ENCODE data around the gene UACA.
A peak's percentile ranks its signal among the peaks of the same experiment; 100 is the strongest.

The UACA gene

DNA sequence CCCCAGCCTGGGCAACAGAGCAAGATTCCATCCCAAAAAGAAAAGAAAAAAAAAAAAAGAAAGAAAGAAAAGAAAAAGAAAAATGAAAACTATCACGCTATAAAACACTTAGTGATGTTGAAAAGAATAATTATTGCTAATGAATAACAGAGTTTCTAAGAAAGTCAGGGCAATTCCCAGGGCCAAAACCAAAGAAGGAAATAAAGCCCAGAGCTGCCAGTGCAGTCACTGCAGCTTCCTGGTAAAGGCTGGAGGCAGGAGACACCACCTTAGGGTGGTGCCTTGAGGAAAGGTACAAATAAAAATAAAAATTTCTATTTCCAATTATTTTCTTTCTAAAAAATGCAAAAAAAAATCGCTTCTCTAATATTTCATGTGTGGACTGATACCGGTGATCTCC is 19.7 kb upstream of the UACA start:
- DNase-seq (ENCODE audit: low spot score): no peak

DNA sequence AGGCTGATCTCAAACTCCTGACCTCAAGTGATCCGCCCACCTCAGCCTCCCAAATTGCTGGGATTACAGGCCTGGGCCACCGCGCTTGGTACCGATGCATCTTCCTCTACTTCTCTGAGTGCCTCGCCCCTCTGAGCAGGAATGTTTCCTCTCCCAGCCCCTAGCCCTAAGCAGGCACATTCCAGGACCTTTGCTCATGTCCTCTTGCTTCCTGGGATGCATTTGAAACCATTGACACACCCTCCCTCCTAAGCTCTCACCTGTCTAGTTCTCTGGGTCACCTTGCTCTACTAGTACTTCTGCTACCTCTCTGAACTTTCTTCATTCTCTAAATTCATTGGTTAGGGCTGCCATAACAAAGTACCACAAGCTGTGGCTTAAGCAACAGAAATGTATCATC is 17.9 kb upstream of the UACA start:
- DNase-seq (ENCODE audit: low spot score): no peak

DNA sequence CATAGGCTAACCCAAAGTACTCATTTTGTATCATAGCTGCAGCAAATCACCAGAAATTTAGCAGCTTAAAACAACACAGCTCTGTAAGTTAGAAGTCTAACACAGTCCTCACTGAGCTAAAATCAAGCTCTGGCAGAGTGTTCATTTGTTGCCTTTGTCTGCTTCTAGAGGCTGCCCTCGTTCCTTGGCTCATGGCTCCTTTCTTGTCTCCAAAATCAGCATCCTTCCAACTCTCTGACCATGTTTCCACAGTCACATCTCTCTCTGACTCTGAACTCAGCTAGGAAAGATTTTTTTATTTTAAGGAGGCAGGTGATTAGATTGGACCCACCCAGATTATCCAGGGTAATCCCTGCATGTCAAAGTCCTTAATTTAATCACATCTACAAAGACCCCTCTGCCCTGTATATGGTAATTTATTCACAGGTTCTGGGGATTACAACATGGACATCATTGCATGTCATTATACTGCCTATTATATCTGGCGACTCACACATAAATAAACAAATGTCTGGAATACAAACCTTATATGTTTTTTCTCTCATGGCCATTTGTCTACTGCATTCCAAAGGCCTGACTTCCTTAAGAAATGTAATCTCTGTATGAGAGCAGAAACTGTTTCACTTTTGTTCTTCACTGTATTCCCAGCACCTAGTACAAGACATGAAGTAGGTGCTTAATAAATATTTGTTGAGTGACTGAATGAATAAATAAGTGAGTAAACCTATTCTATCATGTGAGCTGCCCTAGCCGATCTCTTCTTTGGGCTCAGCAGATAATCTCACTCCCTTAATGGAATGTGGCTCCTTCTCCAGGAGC is 15.1 kb upstream of the UACA start:
- DNase-seq (ENCODE audit: low spot score): peak; percentile 44

DNA sequence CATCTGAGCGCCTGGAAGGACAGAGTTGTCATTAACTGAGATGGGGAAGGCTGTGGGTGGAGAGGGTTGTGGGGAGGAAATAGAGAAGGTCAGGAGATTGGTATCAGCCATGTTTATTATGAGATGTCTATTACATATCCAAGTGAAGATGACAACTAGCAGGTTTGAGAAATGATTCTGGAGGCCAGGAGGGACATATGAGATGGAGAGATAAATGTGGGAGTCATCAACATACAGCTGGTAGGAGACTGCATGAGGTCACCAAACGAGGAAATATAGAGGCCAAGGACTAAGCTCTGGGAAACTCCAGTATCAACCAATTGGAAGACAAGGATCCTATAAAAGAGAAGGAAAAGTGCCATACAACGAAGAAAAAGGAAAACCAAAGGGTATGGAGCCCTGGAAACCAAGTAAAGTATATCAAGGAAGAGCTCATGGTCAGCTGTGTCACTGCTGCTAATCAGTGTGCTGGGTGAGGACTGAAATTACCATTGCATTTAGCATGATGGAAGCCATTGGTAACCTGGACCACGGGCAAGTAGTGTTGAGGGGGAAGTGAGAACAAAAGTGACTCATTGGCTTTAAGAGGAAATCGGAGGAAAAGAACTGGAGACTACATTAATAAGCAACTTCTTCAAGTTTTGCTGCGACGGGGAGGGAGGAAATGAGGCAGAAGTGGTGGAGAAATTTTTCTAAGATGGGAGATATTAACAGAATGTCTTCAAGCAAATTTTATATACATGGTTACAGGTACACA is 14.0 kb upstream of the UACA start:
- no peak for DNase-seq (ENCODE audit: low spot score)

DNA sequence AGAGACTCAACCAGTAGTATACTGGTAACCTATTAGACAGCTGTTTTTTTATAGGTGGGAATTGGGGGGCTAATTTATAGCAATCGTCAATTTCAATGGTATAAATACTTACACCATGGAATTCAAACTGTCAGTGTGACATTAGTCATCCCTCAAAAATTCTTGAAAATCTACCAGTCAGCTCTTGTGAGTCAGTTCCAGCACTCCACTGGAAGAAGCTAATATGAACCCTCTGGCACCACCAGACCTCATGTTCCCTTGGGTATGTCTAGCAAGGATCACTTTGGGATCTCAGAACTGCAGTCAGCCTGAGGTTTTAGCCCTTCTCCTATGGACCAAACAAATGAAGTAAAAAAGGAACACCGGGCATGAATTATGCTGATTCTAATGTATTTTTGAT is 11.8 kb upstream of the UACA start:
- DNase-seq (ENCODE audit: low spot score): peak; percentile 50

DNA sequence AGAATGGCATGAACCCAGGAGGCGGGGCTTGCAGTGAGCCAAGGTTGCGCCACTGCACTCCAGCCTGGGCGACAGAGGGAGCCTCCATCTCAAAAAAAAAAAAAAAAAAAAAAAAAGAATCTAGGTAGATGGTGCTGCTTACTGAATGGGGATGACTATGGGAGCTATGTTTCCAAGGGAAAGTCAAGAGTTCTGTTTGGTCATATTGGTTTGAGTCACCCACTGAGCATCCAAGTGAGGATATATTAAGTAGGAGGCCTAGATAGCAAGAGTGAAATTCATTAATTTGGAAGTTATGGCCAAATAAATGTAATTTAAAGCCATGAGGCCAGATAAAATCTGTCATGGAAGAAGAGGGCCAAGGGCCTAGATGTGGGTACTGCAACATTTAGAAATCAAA is 9.0 kb upstream of the UACA start:
- peak; percentile 27 for DNase-seq (ENCODE audit: low spot score)

DNA sequence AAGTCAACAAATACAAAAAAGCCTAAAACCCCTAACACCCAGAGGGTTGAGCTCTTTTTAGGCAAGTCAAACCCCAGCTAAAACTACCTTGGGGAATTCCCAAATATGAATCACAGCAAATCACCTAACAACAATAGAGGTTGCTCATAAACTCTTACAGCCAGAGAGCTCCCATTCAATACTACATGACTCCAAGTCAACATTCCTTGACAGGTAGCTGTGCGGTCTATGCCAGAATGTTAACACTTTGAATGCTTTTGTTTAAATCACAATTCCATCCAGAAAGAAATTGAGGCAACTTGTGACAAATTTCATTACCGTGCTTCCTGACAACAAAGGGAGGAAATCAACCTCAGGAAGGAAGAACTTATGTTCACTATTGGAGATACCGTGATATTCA is 7.5 kb upstream of the UACA start:
- DNase-seq (ENCODE audit: low spot score): no peak

DNA sequence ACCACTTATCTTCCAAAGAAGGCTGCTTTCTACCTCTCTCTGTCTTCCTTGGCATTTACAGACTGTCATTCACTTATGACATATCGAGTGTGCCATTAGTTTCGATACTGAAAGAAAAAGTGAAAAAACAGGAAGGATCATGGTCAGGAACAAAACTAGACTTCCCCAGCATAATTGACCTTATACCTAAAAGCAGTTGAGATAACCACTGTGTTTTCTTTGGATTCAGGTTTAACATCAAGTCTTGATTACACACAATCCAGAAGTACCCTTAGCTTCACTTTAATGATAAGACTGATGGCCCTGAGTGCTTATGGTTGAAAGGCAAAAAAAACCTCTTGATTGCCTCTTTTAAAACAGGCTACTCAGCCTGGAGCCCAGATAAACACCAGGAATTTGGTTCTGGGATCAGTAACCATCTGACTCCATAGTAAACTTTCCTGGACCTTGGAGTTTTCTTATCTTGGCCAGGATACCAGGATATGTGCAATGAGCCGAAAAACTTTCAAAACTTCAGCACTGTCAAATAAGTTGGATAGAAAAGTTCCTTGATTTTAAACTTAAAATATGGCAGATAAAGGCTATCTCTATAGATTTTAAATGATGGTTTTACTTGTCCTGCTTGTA is 5.0 kb upstream of the UACA start:
- DNase-seq (ENCODE audit: low spot score): no peak

DNA sequence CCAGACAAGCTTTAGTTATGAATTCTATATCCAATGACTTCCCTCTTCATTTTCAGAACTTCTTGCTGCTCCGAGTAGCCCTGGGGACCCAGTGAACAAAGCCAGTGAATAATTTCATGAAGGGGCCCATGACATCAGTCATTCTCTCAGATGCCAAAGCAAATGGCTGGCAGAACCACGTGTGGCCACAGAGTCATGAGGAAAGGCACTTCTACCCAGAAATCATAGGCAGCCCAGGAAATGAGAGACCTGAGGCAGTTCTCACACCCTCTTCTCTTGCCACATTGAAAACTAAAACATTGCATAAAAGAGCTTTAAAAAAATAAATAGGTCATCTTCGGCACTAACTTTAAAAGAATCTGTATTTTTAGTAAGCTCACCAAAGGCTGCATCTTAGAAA is 4.3 kb upstream of the UACA start:
- no peak for DNase-seq (ENCODE audit: low spot score)

DNA sequence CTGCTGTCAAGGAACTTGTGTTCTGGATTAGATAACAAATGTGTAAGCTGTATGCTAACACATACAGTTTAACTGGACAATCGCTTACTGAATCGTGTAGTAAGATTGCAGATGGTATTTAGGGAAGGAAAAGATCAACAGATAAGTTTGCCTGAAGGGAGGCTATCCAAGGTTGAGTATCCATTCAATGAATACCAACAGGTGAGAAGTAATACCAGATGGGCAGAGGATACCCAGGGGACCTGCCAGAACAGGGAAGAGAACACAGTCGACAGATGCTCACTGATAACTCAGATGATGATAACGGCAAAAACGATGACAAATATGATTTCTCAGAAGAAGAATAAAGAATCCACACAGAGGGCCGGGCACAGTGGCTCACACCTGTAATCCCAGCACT is 3.2 kb upstream of the UACA start:
- no peak for DNase-seq (ENCODE audit: low spot score)

DNA sequence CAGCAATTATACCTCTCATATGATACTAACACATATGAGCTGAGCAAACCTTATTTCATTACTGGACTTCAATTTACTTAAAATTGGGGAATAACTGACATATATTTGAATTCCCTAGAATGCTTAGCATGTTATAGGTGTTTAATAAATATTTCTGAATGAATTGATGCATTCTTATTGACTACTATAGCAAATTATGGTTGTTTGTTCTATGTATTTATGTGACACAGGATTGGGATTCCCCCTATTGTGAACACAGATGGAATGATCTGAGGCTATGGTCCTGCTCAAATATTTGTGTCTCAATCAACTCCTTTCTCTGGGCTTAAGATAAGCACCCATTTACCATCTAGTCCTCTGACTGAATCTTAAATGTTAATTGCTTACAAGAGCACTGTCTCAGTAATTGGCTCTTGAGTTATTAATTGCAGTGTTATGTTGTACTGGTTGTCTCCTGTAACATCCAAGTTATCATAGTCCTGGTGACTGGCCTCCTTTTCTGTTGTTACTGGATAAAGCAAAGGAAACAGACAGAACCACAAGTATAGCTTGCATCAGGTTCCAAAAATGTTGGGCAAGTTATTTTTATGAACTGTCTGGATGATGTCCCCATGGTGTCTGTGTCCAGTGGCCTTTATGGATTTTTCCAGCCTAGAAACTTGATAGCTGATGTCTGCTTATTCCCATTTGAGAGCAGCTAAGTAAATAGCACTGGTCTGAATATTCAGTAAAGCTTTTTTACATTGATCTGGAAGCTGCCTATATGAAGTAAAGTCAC is 2.3 kb upstream of the UACA start:
- DNase-seq (ENCODE audit: low spot score): peak; percentile 16

DNA sequence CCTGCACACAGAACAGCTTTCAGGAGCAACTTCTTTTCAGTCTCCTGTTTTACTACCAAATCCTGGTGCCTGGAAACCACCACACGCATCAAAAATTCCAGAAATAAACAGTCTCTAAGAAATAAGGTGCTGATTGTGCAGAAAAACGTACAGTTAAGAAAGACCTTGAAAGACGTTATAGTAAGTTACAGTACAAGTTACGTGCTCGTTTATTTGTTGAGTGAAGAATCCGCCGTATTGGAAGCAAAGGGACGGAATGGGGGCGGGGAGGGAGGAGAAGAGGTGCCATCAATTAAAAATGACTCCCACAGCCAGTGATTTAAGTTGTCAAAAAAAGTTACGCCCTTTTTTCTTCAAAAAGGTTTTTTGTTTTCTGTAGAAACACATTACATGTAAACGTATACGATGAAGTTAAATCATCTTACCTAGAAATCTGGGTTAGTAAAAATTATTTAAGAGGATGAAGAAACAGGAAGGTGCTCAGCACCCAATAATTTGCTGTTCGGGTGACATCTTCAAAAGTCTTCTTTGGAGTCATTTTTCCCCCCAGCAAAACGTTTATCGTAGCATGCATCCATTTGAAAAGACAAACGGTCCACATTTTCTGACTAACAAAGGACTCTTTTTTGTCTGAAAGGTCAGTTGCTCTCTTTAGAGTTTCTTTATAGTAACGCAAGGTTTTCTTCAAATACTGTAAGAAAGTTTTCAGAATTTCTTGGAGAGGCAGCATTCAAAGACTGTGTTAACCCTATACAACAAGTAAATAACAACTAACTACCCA is 782 bp upstream of the UACA start:
- no peak for DNase-seq (ENCODE audit: low spot score)

DNA sequence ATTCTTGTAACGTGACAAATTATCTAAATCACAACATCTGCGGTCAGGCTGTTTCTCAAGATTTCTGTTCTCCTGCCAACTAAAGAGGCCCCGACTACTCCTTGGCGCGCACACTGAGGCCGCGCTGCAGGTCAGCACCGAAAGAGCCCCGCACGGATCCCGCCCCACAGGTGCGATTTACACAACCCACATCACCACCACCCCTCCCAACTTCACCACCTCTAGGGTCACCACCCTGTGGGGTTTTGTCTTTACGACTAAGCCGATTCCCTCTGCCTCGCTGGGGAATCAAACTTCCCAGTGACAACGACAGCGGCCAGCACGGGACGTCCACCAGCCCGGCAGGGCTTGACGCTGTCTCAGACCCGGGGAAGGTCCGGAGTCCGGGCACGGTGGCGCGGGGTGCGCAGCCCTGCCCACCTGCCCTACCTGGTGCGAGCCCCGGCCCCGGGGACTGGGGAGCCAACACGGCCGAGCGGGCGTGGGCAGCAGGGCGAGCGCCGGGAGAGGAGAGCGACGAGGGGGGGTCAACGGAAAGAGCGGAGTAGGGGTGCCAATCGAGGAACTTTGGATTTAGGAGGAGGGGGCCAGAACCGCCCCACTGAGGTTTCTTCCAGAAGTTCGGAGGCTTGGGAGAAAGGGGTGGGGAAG is 764 bp downstream of the UACA start:
- DNase-seq (ENCODE audit: low spot score): peak; percentile 63

DNA sequence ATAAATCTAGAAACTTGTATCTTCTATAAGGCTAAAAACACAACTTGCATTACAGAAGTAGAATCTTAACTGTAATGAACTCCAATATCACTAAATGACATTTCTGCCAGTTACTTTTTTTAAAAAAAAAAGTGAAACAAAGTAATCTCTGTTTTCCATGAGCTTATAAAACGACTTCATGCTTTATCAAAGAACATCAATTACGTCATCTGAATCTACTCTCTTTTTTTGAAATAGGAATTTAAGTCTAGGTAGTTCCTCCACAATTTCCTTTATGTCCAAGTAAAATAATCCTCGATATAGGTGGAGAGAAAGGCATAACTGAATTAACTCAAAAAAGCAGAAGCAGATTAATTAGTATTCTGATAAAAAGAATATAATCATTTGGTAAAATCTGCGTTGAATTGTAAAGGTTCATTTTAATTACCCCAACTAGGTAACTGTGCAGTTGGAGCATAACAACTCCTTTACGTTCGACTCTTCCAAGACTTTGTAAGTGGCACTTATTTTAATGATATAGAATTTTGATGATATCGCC is 1.4 kb downstream of the UACA start:
- no peak for DNase-seq (ENCODE audit: low spot score)

DNA sequence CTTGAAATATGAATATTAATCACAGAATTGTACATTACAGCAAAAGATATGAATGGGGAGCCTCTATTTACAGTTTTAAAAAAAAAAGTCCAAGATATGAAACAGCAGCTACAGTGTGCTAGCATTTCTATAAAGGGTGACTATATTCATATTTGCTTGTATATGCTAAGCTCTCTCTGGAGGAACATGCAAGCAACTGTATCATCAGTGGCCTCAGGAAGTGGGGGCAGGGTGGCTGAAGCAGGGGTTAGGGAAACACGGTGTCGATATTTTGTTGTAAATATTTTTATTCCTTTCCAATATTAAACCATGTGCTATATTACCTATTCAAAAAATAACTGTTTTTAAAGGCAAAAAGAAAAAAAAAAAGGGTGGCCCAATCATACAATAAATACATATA is 2.3 kb downstream of the UACA start:
- peak; percentile 12 for DNase-seq (ENCODE audit: low spot score)

DNA sequence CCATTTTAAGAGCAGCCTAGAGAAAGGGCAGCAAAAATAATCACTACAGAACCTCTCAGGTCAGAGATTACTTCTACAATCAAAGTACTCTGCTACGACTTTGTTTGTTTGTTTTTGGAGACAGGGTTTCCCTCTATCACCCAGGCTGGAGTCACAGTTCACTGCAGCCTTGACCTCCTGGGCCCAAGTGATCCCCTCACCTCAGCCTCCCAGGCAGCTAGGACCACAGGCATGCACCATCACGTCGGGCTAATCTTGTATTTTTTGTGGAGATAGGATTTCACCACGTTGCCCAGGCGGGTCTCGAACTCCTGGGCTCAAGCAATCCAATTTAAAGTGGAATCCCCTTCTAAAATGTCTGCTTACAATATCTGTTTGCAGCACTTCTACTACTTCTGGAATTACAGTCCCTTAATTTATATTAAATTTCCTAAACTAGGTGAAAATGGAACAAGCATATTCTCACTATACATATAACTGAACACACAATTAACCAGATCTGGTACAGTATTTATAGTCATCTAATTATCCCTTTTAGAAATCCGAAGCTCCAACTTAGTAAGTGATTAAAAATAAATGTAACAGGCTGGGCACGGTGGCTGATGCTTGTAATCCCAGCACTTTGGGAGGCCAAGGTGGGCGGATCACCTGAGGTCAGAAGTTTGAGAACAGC is 4.4 kb downstream of the UACA start:
- DNase-seq (ENCODE audit: low spot score): no peak

DNA sequence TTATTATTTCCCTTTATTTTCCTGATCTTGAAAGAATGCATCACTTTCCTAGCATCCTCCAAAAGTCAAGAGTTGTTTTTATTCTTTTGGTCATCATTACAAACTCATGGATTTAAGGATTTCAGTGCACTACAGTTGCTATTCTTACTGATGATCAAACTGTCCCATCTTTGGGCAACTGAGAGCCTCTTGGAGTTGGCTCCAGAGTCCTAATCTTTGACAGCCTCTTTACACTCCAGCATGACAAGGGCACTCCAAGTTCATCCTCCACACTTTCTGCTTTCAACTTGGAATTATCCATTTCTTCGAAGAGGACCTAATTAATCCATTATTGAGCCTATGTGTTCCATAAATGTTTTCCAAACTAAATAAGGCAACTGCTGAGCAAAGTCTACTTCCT is 5.7 kb downstream of the UACA start:
- no peak for DNase-seq (ENCODE audit: low spot score)

DNA sequence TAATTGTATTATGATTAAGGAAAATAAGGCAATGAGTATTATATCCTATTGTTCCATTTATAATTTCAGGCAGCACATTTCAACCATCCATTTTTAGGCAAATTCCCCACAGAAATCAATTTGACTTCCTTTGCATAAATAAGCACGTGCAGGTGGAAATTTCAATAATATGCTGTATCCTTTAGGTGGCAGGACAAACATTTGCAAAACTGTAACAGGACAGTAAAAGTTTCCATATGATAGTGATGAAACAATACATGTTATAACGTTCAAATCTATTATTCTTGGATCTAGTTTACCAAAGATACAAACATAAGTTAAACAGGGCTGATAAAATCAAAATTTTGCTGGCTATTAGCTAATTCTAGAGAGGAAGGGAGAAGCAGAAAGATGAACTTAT is 8.5 kb downstream of the UACA start:
- DNase-seq (ENCODE audit: low spot score): no peak

DNA sequence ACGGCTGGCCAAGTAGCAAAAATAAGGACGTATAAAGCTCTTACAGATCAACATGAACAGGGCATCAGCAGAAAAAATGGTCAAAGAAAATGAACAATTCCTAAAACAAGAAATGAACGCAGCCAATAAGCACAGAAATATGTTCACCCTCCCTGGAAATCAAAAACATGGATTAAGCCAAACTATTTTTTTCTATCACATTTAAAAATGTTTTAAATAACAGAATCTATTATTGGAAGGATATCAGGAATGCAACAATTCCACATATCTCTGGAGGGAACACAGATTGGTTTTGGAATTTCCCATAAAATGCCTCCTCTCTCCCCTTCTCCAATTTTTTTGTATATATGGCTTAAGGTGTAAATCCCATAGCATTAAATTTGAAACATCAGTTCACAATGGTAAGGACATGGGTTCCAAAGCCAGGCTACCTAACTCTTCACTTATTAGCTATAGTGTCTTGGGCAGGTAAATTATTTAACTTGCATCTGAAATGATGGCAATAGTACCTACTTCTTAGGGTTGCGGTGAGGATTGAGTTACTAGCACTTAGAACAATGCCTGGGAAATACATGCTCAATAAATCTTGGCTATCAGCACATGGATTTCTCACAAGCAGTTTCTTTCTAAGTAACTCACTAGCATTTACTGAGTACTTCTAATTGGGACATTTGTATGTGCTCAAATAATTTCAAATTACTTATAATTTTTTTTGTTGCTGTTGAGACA is 10.1 kb downstream of the UACA start:
- DNase-seq (ENCODE audit: low spot score): no peak

Measured in AG08396 (cell line).